Activated CD4-positive, CD25-positive, alpha-beta regulatory T cell treated with anti-CD3 and anti-CD28 coated beads, Interleukin-2, amount 50 U/mL, for 72 hours (primary cell): ENCODE results near the gene MYCL.

Source experiments
- DNase-seq: peaks from one replicate; pipeline ENCODE4 v3.0.0; 2021

MYCL gene

GRCh38 chr1:39901714-39902459 is at the start of gene MYCL:
TSS of gene MYCL (minus strand) at chr1:39901917. CDS start at chr1:39901434, 483 bp downstream.
- peak; percentile 74 for DNase-seq

GRCh38 chr1:39949891-39950290 is 48.2 kb upstream of the MYCL start:
- no peak for DNase-seq

GRCh38 chr1:39947260-39947659 is 45.5 kb upstream of the MYCL start:
- DNase-seq, result no peak

- DNase-seq, result no peak
These were observed 44.5 kb upstream of the MYCL start for GRCh38 chr1:39946216-39946615.

GRCh38 chr1:39944410-39945112 is 42.8 kb upstream of the MYCL start:
- DNase-seq, result no peak

GRCh38 chr1:39943471-39944290 is 42.0 kb upstream of the MYCL start:
- DNase-seq, result no peak

- DNase-seq, result no peak
These were observed 39.5 kb upstream of the MYCL start for GRCh38 chr1:39940980-39941871.

GRCh38 chr1:39940253-39940652 is 38.5 kb upstream of the MYCL start:
- no peak for DNase-seq

- no peak for DNase-seq
These were observed 37.1 kb upstream of the MYCL start for GRCh38 chr1:39938856-39939255.

- DNase-seq, result no peak
These were observed 35.2 kb upstream of the MYCL start for GRCh38 chr1:39936724-39937491.

- DNase-seq, result no peak
These were observed 32.5 kb upstream of the MYCL start for GRCh38 chr1:39933956-39934941.

GRCh38 chr1:39928809-39929587 is 27.3 kb upstream of the MYCL start:
- DNase-seq, result no peak

- DNase-seq, result no peak
These were observed 25.8 kb upstream of the MYCL start for GRCh38 chr1:39927538-39927937.

GRCh38 chr1:39926820-39927219 is 25.1 kb upstream of the MYCL start:
- DNase-seq, result no peak

- DNase-seq, result no peak
These were observed 24.7 kb upstream of the MYCL start for GRCh38 chr1:39926343-39926793.

GRCh38 chr1:39925721-39926342 is 24.1 kb upstream of the MYCL start:
- DNase-seq, result no peak

- no peak for DNase-seq
These were observed 20.6 kb upstream of the MYCL start for GRCh38 chr1:39922251-39922688.

GRCh38 chr1:39919545-39919944 is 17.8 kb upstream of the MYCL start:
- DNase-seq, result no peak

- no peak for DNase-seq
These were observed 16.1 kb upstream of the MYCL start for GRCh38 chr1:39917825-39918224.
